Keratinocyte (primary cell): ENCODE data around the gene ASPSCR1. TPM values are rescaled to one million over a fixed set of nuclear protein-coding genes. Genes with fewer than 3 reads are reported as not detected.
A peak's percentile ranks its signal among the peaks of the same experiment; 100 is the strongest.

Source experiments
- DNase-seq: peaks from one replicate; pipeline ENCODE4 v3.0.0-alpha.2; 2011; ENCODE audit warnings: low read depth, missing footprints, low spot score
- FAIRE-seq: peaks from 2 replicates; lab custom pipeline; 2011; peaks lifted over from hg19 to GRCh38; lab: Jason Lieb, UNC
- H2AFZ ChIP-seq: 2 replicates; pipeline ENCODE4 v1.6.0; 2012; ENCODE audit warnings: low read length, control low read depth, inconsistent platforms; ENCODE audit not compliant: control insufficient read depth
- H3K27ac ChIP-seq: 2 replicates; pipeline ENCODE4 v1.5.1; 2011; ENCODE audit warnings: low read length; ENCODE audit not compliant: control insufficient read depth, insufficient read depth
- H3K27me3 ChIP-seq: 3 replicates; pipeline ENCODE4 v1.6.0; 2011; ENCODE audit warnings: low read length; ENCODE audit not compliant: control insufficient read depth, insufficient read depth; ENCODE audit errors: extremely low read depth
- H3K36me3 ChIP-seq, 2 experiments: 2 replicates in 1 of 2; 3 replicates in 1 of 2; pipeline ENCODE4 v1.5.1; 2011; ENCODE audit warnings: low read length in 2 of 2, mild to moderate bottlenecking in 1 of 2; ENCODE audit not compliant: control insufficient read depth in 2 of 2, insufficient read depth in 2 of 2; ENCODE audit errors: extremely low read depth in 1 of 2
- H3K4me1 ChIP-seq: 3 replicates; pipeline ENCODE4 v1.5.1; 2011; ENCODE audit warnings: low read length; ENCODE audit not compliant: control insufficient read depth, insufficient read depth; ENCODE audit errors: extremely low read depth
- H3K4me2 ChIP-seq: 3 replicates; pipeline ENCODE4 v1.6.0; 2011; ENCODE audit warnings: low read depth, low read length; ENCODE audit not compliant: control insufficient read depth, insufficient read depth; ENCODE audit errors: extremely low read depth
- H3K4me3 ChIP-seq, 3 experiments: fragments of 200-600 bp in 1 of 3; sonication (generic) in 1 of 3; 2 replicates in 2 of 3; 3 replicates in 1 of 3; pipeline ENCODE4 v1.5.1; 2011 to 2016; ENCODE audit warnings: low read length in 3 of 3, mild to moderate bottlenecking in 3 of 3, control low read depth in 2 of 3, inconsistent platforms in 1 of 3, low read depth in 1 of 3, mixed read lengths in 1 of 3, mixed run types in 1 of 3, moderate library complexity in 1 of 3; ENCODE audit not compliant: control insufficient read depth in 2 of 3, insufficient read depth in 2 of 3; ENCODE audit errors: extremely low read depth in 1 of 3
- H3K79me2 ChIP-seq: 2 replicates; pipeline ENCODE4 v1.6.0; 2012; ENCODE audit warnings: low read length; ENCODE audit not compliant: control insufficient read depth, insufficient read depth
- H3K9ac ChIP-seq: 3 replicates; pipeline ENCODE4 v1.6.0; 2011; ENCODE audit warnings: low read length; ENCODE audit not compliant: control insufficient read depth, insufficient read depth; ENCODE audit errors: extremely low read depth
- H3K9me1 ChIP-seq: 3 replicates; pipeline ENCODE4 v1.6.0; 2011; ENCODE audit warnings: low read length; ENCODE audit not compliant: control insufficient read depth, insufficient read depth; ENCODE audit errors: extremely low read depth
- H3K9me3 ChIP-seq: 2 replicates; pipeline ENCODE4 v1.5.1; 2012; ENCODE audit warnings: low read depth, low read length; ENCODE audit not compliant: control insufficient read depth
- H4K20me1 ChIP-seq: 3 replicates; pipeline ENCODE4 v1.6.0; 2011; ENCODE audit warnings: low read length; ENCODE audit not compliant: control insufficient read depth, insufficient read depth; ENCODE audit errors: extremely low read depth
- CTCF ChIP-seq, 3 experiments: IDR thresholded peaks in 1 of 3; conservative IDR thresholded peaks in 1 of 3; optimal IDR thresholded peaks in 1 of 3; 2 replicates in 2 of 3; 3 replicates in 1 of 3; pipeline versions ENCODE3 to v1.5.1; 2011; ENCODE audit warnings: low read length in 3 of 3, mild to moderate bottlenecking in 3 of 3, moderate library complexity in 2 of 3, control low read depth in 1 of 3, inconsistent platforms in 1 of 3; ENCODE audit not compliant: insufficient read depth in 2 of 3; ENCODE audit errors: extremely low read depth in 1 of 3
- EZH2 ChIP-seq: IDR thresholded peaks from one replicate; pipeline ENCODE4 v1.6.1; 2012; ENCODE audit warnings: inconsistent platforms, mild to moderate bottlenecking, low read length, moderate library complexity
- dilution Hi-C: fragments of 300-500 bp; cut with MboI; formaldehyde crosslinking; loops from one replicate; pipeline ENCODE4 v1.7.0; 2020; ENCODE audit warnings: low sequenced_read_pairs; ENCODE audit not compliant: extremely low pct_ligation_motif_present
- polyA plus RNA-seq, 5 experiments: library from polyadenylated mRNA; depleted of rRNA in 3 of 5; stranded (reverse) in 3 of 5; stranded (forward) in 1 of 5; unstranded in 1 of 5; fragments of >200 nt; gene quantifications; 1 replicate in 1 of 5; 2 replicates in 3 of 5; 3 replicates in 1 of 5; pipeline versions ENCODE4 v1.2.1 to v1.2.3, GENCODE V29; 2011 to 2012; ENCODE audit warnings: missing spikeins in 2 of 5, low read depth in 1 of 5, low replicate concordance in 1 of 5

The ASPSCR1 gene
- polyA plus RNA-seq, 1 donor (not counting 4 experiments of a cell fraction or from before 2014, with no cell fraction given) = 5.2 TPM

- no peak within 1 kb of the TSS for H3K27ac ChIP-seq
- TF ChIP-seq EZH2 (no peak), CTCF (optimal IDR thresholded peaks at IDR 0.05 in 1 of 3, IDR thresholded peaks at IDR 0.05 in 1 of 3, conservative IDR thresholded peaks at IDR 0.05 in 1 of 3; ENCODE audit: extremely low read depth in 1 of 3, insufficient read depth in 2 of 3, low read length in 3 of 3) (peak in 1 of 3 experiments; percentile 7)
- H4K20me1 ChIP-seq = no peaks in the 10 kb centered on the region
- no peaks in the 10 kb centered on the region for H3K9me3 ChIP-seq
- no peaks in the 10 kb centered on the region for H3K36me3 ChIP-seq
- H3K9ac ChIP-seq = no peak within 1 kb of the TSS
- H3K79me2 ChIP-seq = no peaks in the 10 kb centered on the region
- H2AFZ ChIP-seq = no peak within 1 kb of the TSS
- H3K4me1 ChIP-seq = no peaks in the 10 kb centered on the region
- dilution Hi-C loops = no loop called here
- H3K27me3 ChIP-seq = peaks cover 84% of the 10 kb centered on the region
- no peak within 1 kb of the TSS for H3K4me3 ChIP-seq
- H3K4me2 ChIP-seq = no peak within 1 kb of the TSS
- H3K9me1 ChIP-seq = no peaks in the 10 kb centered on the region
- FAIRE-seq (no peak), DNase-seq (no peak)
Measured at GRCh38 chr17:81961087-81961511, 16.3 kb upstream of the ASPSCR1 start, which contains the start of gene NOTUM. NOTUM (minus strand) TSS chr17:81961187; CDS start chr17:81960909, 278 bp downstream.

GRCh38 chr17:81961521-81962498 lies 15.6 kb upstream of the ASPSCR1 start:
- H3K4me1 ChIP-seq = no peaks in the 10 kb centered on the region
- TF ChIP-seq EZH2 (peak; percentile 67), CTCF (optimal IDR thresholded peaks at IDR 0.05 in 1 of 3, IDR thresholded peaks at IDR 0.05 in 1 of 3, conservative IDR thresholded peaks at IDR 0.05 in 1 of 3; ENCODE audit: extremely low read depth in 1 of 3, insufficient read depth in 2 of 3, low read length in 3 of 3) (no peak)
- dilution Hi-C loops = no loop called here
- peaks cover 85% of the 10 kb centered on the region for H3K27me3 ChIP-seq
- H3K36me3 ChIP-seq = no peaks in the 10 kb centered on the region
- no peaks in the 10 kb centered on the region for H3K9me1 ChIP-seq
- H3K4me3 ChIP-seq = no peak overlapping the region
- H3K4me2 ChIP-seq = no peak overlapping the region
- FAIRE-seq = no peak
- DNase-seq = no peak
- H3K9me3 ChIP-seq = no peaks in the 10 kb centered on the region
- no peak overlapping the region for H3K9ac ChIP-seq
- no peaks in the 10 kb centered on the region for H4K20me1 ChIP-seq
- H2AFZ ChIP-seq = no peak overlapping the region
- H3K27ac ChIP-seq = no peak overlapping the region
- H3K79me2 ChIP-seq = no peaks in the 10 kb centered on the region
